HK-2 (cell line): ENCODE measurements around the gene RTN4.
A peak's percentile ranks its signal among the peaks of the same experiment; 100 is the strongest.
"Not testable (repeated sequence)": the region's sequence is repeated elsewhere in the genome, so short reads cannot be mapped to it uniquely, and the experiment has no call there.

ENCODE experiments used
- DNase-seq: peaks from one replicate; pipeline ENCODE4 v3.0.0-alpha.2; 2018; ENCODE audit not compliant: unreplicated experiment

The RTN4 gene

GRCh38 chr2:55050100-55050994, at the start of gene RTN4:
RTN4 (minus strand) TSS chr2:55050451; CDS start chr2:55050300, 151 bp downstream.
- peak; percentile 99 for DNase-seq

- DNase-seq: no peak
These were observed 49.2 kb upstream of the RTN4 start for GRCh38 chr2:55099493-55099877.

- DNase-seq: no peak
These were observed 47.5 kb upstream of the RTN4 start for GRCh38 chr2:55097461-55098410.

GRCh38 chr2:55097082-55097460, 46.8 kb upstream of the RTN4 start:
- DNase-seq: no peak

GRCh38 chr2:55096586-55096985, 46.3 kb upstream of the RTN4 start:
- DNase-seq: no peak

- no peak for DNase-seq
These were observed 43.1 kb upstream of the RTN4 start for GRCh38 chr2:55093381-55093780.

GRCh38 chr2:55092439-55092838, 42.2 kb upstream of the RTN4 start:
- no peak for DNase-seq

GRCh38 chr2:55091681-55092080, 41.4 kb upstream of the RTN4 start:
- not testable (repeated sequence) for DNase-seq

- DNase-seq: no peak
These were observed 40.5 kb upstream of the RTN4 start for GRCh38 chr2:55090702-55091101.

GRCh38 chr2:55089726-55090125, 39.5 kb upstream of the RTN4 start:
- DNase-seq: no peak

- DNase-seq: no peak
These were observed 38.1 kb upstream of the RTN4 start for GRCh38 chr2:55088400-55088799.

GRCh38 chr2:55087936-55088335, 37.7 kb upstream of the RTN4 start:
- DNase-seq: no peak

- DNase-seq: no peak
These were observed 37.2 kb upstream of the RTN4 start for GRCh38 chr2:55087501-55087900.

- DNase-seq: no peak
These were observed 35.1 kb upstream of the RTN4 start for GRCh38 chr2:55085113-55086040.

GRCh38 chr2:55084641-55085040, 34.4 kb upstream of the RTN4 start:
- no peak for DNase-seq

- no peak for DNase-seq
These were observed 30.0 kb upstream of the RTN4 start for GRCh38 chr2:55080204-55080738.

- no peak for DNase-seq
These were observed 28.7 kb upstream of the RTN4 start for GRCh38 chr2:55078956-55079355.

GRCh38 chr2:55076721-55077120, 26.5 kb upstream of the RTN4 start:
- no peak for DNase-seq

GRCh38 chr2:55076019-55076418, 25.8 kb upstream of the RTN4 start:
- not testable (repeated sequence) for DNase-seq

- DNase-seq: no peak
These were observed 23.0 kb upstream of the RTN4 start for GRCh38 chr2:55073000-55073983.
